ENCODE results near the gene EPAS1.

Gene EPAS1

DNA sequence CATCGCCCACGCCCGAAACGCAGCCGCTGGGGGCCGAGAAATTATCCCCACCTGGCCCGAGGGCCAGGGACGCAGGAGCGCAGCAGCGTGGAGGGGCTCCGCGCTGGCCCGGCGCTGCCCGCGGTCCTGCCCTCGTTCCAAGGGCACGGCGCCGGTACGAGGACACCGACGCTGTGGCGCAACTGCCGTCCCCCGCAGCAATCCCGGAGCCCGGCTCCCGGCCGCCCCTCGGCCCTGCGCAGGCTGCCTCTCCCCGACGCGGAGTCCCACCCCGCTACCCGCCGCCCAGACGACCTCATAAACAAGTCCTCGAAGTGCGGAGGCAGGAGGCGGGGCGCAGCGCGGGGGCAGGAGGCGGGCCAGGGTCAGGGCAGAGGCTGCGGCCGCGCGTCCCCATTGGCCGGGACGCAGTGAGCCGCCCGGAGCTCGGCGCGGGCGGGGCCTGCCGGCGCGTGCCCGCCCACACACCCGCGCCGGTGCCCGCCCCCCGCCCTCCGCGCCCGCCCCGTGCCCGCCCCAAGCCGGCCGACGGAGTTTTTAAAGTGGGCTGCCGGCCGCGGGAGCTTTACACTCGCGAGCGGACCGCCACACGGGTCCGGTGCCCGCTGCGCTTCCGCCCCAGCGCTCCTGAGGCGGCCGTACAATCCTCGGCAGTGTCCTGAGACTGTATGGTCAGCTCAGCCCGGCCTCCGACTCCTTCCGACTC, at the start of gene EPAS1:
TSS of gene EPAS1 (plus strand) at position 568 of the 706 bp plus-strand sequence. CDS start 505 bp downstream, outside the sequence.
- peak; percentile 92 for DNase-seq

DNA sequence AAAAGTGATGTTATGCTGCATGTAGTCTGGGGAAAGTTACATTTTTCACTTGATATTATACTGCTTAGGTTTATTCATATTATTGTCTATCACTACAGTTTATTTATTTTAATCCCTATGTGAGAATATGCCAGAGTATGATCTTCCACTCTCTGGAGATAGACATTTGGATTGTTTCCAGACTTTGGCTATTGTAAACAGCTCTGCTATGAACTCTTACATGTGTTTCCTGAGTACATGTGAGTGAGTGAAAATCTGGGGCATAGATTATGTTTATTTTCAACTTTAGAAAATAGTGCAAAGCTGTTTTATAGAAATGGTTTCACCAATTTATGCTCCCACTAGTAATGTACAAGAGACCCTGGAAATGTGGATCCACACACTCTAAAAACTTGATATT, 49.0 kb upstream of the EPAS1 start:
- DNase-seq: peak; percentile 35

DNA sequence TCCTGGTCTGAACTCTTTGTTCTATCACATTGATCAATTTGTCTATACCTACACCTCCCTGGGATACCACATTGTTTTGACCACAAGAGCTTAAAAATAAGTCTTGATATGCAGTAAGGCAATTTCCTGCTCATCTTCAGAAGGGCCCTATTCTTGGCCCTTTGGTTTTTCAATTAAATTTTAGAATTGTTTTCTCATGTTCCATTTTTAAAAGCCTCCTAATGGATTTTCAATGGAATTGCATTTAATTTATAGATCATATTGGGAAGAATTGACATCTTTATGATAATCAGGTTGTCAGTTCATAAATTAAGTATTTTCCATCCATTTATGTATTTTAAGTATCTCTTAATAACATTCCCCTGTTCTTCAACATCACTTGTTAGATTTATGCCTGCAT, 47.6 kb upstream of the EPAS1 start:
- no peak for DNase-seq

DNA sequence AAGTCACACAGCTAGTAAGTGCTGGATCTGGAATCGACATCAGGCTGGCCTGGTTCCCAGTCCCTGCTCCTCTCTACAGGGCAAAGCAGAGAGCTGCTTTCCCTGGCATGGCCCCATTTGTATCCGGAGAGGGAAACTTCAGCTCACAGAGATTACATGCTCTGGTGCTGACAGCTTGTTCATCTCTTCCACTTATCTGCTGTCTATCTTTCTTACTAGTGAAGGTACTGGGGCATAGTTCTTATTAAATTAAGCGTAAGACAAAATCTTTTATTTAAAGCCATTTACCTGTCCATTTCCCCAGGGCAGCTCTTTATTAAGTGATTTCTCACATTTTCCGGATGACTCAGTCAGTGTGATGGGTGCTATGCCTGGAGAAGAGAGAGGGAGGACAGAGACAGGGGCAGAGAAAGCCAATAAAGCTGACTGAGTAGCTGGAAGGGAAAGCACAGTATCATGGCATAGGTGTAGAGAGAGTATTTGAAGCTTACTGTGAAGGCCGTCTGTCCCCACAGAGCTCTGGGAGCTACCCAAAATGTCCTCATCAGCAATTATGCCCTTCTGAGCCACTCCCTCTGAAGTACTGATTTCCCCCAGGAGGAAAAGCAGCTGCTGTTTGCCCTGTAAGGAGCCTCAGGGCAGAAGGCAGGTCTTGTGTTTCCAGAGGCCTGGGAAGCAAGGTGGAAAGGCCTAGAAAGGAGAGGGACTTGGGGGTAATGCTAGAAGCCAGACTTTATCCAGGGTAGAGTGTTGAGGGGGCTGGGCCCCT, 44.1 kb upstream of the EPAS1 start:
- DNase-seq: no peak

DNA sequence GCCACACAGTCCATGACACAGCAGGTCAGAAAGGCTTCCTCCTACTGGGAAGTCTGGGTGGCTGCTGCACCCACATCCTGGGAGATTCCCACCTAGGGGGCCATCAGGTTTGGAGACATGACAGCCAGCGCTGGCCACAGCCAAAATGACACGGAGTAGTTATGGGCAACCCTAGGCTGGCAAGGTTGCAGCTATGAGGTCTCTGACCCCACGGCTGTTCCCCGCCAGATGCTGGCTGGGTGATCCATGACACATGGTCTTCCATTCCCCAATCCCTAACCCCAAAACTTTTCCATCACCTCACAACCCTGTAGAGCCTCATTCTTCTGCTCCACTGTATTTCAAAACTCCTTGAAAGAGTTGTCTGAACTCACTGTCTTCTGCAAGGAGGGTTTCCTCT, 42.7 kb upstream of the EPAS1 start:
- no peak for DNase-seq

DNA sequence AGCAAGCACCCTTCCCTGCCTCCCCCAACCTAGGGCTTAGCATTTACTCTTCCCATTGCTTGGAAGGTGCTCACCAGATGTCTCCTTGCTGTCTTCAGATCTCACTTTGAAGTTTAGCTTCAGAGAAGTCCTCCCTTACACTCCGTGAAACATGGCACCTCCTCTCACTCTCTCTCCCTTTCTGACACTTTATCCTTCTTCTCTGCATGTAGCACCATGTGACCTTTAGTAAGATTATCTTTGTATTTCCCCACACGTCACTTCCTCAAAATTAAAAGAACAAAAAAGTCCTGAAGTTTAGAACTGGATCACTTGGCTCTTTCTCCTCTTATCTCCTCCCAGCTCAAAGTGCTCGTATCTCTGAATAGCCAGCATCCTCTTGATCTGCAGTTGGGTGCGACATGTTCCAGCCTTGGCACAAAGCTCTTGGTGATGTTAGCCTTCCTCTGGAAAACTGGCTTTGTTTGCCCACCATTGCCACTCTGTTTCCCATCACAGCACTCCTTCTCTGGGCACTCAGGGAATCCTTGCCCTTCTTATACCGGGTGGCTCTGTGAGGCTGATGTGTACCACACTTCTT, 40.6 kb upstream of the EPAS1 start:
- peak; percentile 34 for DNase-seq

DNA sequence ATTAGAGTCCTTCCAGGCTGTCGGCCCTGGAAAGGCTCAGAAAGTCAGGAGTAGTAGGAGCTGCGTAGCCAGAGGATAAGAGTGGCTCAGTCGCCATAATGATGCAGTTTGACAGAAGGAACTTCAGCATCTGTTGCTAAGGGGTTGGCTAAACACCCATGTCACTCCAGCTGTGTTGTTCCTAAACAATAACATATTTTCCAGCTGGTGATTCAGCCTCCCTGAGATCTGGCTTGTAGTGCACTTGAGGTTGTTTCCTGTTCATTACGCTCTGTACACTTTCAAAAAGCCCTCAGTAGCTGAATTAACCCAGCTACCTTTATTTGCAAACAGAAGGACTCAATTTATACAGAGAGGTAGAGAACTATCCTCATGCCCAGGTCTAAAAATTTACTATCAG, 39.7 kb upstream of the EPAS1 start:
- peak; percentile 98 for DNase-seq

DNA sequence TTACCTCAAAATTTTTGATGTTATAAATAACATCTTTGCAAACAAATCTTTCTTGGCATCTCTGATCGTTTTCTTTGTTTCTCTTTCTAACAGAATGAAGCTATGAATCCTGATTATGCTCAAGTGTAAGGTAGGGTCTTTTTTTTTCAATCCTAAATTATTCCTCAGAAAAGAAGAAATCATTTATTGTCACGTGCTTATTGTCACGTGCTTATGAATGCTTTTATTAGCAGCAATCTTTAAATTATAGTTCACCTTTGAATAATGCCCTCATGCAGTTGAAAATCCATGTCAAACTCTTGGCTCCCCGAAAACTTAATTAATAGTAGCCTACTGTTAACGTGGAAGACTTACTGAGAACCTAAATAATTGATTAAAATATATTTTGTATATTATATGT, 39.2 kb upstream of the EPAS1 start:
- DNase-seq: no peak

DNA sequence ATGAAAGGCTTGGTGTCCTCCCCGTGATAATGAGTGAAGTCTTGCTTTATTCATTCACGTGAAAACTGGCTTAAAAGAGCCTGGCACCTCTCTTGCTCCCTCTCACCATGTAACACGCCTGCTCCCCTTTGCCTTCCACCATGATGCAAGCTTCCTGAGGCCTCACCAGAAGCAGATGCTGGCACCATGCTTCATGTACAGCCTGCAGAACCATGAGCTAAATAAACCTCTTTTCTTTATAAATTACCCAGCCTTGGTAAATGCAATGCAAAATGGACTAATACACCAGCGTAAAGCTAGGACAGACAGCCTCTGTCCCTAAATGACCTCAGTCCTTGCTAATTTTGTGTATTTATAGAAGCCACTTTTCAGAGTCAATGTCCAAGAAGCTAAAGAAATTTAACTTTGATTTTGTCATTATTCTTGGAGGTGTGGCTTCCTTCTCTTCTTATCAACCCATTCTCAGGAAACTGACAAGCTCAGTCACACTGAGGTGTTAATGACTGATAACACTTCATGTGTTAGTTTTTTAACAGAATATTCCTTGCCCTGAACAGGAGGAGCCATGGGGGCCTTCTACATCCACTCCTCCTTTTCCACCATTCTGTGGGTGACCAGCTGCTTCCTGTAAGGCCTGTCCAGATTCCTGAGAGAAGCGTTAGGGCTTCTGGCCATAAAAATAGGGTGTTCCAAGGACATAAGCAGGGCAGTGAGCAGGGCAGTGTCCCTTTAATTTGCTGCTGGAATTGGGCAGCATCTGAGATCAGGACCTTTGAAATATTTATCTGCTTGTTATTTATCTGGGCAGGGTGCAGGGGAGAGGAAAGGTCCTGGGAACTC, 38.0 kb upstream of the EPAS1 start:
- DNase-seq: peak; percentile 14

DNA sequence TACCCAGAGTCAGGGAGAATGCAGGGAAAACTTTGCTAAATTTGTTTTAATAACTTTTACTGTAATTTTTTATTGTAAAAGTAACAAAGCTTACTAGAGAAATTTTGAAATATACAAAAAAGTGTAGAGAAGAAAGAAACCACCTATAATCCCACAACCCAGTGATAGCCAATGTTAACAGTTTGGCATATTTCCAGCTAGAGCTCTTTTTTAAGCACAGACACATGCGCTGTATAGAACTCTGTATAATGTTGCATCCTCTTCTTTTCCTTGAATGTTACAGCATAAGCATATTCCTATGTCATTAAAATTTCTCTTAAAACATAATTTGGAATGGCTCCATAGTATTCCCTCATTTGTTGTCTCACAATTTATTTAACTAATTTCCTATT, 37.4 kb upstream of the EPAS1 start:
- DNase-seq: no peak

DNA sequence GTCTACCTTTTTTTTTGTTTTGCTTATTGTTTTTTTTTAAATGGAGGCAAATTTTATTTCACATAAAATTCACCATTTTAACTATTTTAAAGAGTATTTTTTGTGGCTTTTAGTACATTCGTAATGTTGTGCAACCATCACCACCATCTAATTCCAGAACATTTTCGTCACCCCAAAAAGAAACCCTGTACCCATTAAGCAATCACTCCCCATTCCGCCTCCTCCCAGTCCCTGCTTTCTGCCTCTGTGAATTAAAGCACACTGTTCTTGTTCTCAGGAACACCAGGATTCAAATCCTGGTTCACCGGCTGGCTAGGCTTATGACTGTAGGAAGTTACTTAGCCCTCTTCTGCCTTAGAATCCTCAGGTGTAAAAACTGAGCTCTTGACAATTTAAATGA, 36.9 kb upstream of the EPAS1 start:
- no peak for DNase-seq

DNA sequence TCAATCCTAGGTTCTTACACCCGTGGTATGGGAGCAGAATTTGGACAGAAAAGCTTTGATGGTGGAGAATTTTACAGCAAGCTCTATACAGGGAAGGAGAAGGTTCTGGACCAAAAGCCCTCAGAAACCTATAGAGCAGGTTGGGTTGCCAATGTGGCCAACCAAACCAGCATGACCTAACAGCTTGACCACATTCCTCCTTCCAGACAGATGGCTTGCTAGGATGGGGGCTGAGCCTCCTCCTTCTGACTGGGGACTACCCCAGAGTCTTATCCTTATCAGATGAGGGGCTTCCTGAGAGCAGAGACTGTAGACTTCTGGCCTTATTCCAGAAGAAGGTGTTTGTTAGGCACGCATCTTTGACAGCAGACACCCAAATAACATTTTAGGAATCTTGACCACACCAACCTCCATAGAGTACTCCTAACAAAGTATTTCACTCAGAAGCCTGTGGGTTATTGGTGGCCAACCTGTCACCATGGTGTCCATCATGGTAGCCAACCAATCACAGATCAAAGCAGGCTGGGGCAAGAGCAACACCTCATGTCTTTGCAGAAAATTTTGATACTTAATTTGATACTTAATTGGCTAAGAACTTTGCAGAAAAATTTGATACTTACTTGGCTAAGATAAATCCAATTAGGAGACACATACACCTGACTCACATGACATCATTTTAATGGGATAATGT, 34.8 kb upstream of the EPAS1 start:
- DNase-seq: no peak

DNA sequence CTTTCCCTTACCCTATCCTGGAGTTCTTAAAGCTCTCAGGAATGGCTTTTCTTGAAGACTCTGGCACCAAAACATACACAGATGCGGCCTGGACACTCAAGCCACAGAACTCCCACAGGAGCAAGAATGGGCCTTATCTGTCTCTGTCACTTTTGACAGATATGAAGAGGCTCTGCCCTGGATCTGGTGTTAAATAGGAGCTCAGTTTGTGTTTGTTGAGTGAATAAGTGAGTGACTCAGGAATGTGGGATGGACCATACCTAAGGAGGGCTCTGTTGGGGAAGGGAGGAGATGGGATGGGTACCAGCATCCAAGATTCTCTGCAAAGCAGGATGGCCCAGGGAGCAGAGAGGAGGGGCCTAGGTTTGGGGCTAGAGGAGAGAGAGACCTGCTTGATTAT, 33.9 kb upstream of the EPAS1 start:
- DNase-seq: no peak

DNA sequence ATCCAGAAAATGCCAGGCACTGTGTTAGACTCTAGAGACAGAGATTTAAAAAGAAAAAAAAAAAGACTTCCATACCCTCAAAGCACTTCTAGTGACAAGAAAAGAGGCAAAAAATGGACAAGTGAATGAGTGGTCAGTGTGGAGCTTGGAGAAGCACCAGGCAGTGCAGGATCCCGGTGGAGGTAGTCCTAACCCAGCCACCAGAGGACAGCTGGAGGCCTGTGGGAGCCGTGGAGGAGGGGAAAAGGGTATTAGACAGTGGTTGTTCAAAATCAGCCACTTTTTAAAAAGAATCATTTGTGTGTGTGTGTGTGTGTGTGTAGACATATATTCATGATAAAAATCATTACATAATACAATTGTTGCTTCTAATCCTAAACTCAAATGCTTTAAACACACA, 32.8 kb upstream of the EPAS1 start:
- no peak for DNase-seq

DNA sequence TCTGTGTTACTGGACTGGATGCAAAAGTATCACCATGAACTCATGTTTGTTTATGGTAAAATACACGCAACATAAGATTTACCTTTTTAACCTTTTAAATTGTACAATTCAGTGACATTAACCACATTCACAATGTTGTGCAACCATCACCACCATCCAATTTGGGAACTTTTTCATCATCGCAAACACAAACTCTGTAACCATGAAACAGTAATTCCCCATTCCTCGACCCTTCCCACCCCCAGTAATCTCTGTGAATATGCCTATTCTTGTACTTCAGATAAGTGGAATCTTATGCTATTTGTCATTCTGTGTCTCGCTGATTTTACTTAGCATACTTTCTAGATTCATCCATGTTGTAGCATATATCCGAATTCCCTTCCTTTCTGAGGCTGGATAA, 31.1 kb upstream of the EPAS1 start:
- no peak for DNase-seq

DNA sequence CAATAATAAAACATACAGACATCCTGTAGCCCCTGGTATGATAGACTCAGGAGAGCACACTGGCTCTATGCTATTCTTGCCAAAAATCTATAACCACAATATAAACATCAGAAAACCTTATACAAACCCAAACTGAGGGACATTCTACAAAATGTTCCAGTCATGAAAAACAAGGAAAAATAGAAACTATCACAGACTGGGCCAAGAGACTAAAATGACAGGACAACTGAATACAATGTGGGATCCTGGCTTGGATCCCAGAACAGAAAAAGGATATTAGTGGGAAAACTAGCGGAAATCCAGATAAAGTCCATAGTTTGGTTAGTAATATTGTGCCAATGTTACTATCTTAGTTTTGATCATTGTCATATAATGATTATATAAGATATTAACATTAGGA, 29.6 kb upstream of the EPAS1 start:
- DNase-seq: no peak

DNA sequence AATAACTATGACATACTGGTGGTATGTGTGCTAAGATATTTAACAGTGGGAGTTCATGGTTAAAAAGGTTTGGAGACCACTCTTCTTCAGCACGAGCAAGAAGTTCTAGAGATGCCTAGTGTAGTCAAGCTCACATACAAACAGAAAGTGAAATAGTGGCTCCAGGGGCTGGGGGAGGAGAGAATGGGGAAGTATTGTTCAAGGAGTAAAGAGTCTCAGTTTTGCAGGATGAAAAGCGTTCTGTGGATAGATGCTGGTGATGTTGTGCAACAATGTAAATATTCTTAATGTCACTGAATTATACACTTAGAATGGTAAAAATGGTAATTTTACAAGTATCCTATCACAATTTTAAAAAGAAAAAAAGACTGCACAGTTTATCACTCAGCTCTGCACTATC, 29.0 kb upstream of the EPAS1 start:
- DNase-seq: no peak

DNA sequence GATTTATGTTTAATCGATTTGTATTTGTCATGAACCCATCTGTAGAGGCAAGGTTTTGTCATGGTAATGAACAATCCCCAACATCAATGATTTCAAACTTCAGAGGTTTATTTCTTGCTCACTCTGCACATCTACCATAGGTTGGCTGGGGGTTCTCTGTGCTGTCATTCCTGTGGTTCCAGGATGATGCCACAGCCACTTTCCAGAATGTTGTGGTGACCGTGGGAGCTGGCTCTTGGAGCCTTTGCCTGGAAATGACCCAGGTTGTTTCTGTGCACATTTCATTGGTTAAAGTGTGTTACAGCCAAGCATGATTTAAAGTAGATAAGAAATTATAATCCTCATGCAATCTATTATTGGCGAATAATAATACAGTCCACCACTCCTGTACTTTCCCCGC, 28.2 kb upstream of the EPAS1 start:
- no peak for DNase-seq

DNA sequence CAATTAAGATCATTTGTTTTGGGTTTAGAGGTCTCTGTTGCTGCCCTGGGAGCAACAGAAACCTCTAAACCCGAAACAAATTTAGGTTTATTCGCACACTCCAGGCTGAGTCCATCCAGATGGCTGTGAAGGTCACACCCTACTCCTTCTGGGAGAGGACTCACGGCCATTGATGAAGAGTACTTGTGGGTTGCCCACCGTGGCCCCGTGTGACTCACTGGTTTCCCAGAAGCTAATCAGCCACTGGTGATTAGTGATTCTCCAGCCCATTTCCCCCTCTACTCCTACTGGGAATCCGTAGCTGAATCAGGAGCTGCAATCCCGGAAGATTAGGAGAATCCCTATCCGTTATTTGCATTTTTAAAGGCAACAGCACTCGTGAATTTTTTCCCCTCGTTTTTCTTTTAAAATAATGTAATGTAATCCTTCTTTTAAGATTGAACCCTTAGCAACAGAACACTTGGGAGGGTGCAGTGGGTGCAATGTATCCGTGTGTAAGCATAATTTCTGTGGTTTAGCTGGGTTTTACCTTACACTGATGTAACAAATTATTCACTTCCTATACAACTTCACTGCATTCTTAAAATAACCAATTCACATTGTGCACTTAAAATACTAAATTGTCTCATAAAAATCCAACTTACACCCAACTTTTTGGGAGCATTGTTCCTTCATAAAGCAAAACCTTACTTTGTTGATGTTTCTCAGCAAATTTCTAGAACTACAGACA, 27.5 kb upstream of the EPAS1 start:
- DNase-seq: no peak

DNA sequence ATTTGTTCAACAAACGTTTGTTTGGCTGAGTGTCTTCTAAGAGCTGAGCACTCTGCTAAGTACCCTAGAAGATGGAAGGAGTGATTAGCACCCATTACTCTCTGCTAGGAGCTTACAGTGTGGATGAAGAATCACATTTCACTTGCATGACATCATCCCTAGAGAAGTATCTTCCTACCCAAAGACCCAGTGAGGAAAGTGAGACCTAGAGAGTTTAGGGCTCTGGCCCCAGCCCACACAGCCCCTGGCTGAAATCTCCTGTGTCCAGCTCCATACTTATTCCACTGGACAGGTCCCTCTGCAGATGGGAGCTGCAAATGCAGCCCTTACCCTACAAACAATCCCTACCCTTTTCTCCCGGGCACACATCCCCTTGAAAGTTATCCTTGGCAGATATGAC, 26.8 kb upstream of the EPAS1 start:
- DNase-seq: no peak

DNA sequence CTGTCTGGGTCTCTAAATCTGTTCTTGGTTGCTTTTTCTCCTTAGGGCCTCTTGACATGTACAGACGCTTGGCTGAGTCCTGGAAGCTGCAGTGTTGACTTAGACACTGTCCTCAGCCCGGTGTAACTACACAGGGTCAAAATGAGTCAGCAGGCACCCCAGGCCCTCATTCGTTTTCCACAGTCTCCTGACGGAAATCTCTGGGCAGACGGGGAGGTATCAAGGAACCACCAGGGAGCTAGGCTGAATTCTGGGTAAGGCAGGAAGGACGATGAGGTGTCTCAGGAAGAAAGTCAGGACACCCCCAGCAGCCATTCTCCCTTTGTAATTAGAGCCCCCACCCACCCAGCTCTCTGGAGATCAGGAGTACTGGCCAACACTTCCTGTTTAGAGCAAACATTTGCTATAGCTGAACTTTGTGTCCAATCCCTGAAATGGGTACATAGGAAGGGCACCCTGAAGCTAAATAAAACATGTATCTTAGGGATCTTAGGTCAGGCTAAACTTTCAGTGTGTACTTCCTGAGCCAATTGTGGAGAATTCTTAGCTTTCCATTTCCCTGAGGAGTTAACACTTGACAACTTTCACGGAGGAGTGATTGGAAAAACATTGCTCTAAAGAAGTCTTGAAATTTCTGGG, 23.9 kb upstream of the EPAS1 start:
- peak; percentile 57 for DNase-seq

DNA sequence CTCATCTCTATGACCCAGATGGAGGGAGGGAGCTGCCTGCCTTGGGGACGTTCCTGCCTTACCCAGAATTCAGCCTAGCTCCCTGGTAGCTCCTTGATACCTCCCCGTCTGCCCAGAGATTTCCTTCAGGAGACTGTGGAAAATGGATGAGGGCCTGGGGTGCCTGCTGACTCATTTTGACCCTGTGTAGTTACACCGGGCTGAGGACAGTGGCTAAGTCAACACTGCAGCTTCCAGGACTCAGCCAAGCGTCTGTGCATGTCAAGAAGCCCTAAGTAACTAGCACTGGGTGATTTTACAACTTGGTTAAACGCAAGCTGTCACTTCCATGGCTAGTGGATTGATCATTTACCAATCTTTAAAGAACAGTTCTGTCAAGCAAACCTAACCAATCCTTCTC, 23.3 kb upstream of the EPAS1 start:
- peak; percentile 44 for DNase-seq
